HAP-1 (cell line): ENCODE measurements around the gene FRG1.
"Not testable (repeated sequence)": the region's sequence is repeated elsewhere in the genome, so short reads cannot be mapped to it uniquely, and the experiment has no call there.

Experiments
- DNase-seq, 2 experiments: peaks; one replicate each; pipeline ENCODE4 v3.0.0-alpha.2; 2016 to 2020; ENCODE audit warnings: low spot score in 2 of 2
- H3K27me3 ChIP-seq: fragments of 250-450 bp; sonication (Bioruptor Pico); 2 replicates; pipeline ENCODE4 v1.5.1; 2020; ENCODE audit warnings: low read depth, mild to moderate bottlenecking, moderate library complexity
- H3K36me3 ChIP-seq: fragments of 250-450 bp; sonication (Bioruptor Pico); replicated peaks from 2 replicates; pipeline ENCODE4 v1.5.1; 2020; ENCODE audit warnings: mild to moderate bottlenecking
- H3K4me1 ChIP-seq: fragments of 250-450 bp; sonication (Bioruptor Pico); 2 replicates; pipeline ENCODE4 v1.5.1; 2020; ENCODE audit warnings: mild to moderate bottlenecking
- H3K4me3 ChIP-seq: fragments of 250-450 bp; sonication (Bioruptor Pico); 2 replicates; pipeline ENCODE4 v1.5.1; 2020; ENCODE audit warnings: mild to moderate bottlenecking, moderate library complexity
- H3K9me3 ChIP-seq: fragments of 250-450 bp; sonication (Bioruptor Pico); 2 replicates; pipeline ENCODE4 v1.5.1; 2020; ENCODE audit warnings: mild to moderate bottlenecking, moderate library complexity
- in situ Hi-C: fragments of 300-500 bp; cut with MboI; formaldehyde crosslinking; loops from 3 replicates; pipeline ENCODE4 v1.14.3; 2020; ENCODE audit warnings: low sequenced_read_pairs, inconsistent platforms, mixed read lengths

FRG1 gene

DNA sequence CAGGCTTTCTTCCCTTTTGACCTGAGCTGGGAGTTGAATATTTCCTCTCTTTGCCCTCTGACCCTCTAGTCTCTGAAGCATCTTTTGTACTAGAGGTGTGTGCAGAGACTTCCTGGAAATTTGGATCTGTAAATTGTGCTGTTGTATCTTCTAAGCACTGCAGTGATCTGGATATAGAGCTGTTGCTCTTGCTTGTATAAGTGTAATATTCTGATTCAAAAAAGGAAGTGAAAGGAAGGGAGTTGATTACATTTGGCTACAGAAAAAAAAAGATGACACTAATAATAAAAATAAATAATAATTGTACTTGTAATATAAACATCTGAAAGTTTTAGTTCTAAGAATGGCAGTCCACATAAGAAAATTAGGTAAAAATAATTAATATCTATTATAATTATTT is 33.0 kb downstream of the FRG1 start:
- Histone ChIP-seq H3K27me3 (no peaks in the 10 kb centered on the region), H3K9me3 (no peaks in the 10 kb centered on the region), H3K4me3 (no peak overlapping the region), H3K36me3 (no peaks in the 10 kb centered on the region), H3K4me1 (peaks cover 3% of the 10 kb centered on the region; the same call in 1 of the 2 replicates)
- no peak for DNase-seq
- in situ Hi-C loops = no loop called here

DNA sequence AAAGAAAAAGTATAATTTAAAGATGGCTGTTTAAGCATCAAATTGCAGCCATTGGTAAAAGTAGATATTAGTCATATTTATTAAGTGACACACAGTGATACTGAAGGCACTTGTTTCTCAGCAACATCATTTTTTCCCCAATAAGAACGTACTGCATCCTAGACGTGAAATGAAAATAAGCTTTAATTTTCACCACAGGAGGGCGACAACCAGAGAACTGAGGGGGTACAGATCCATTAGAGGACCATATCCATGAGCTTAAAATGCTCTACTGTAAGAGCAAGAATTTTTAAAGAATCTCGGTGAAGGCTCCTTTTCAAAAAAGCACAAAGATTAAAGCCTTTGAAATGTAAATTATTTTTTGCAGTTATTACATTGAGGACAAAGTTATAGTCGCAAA is 33.4 kb downstream of the FRG1 start:
- Histone ChIP-seq H3K27me3 (no peaks in the 10 kb centered on the region), H3K4me1 (peaks cover 3% of the 10 kb centered on the region; the same call in 1 of the 2 replicates), H3K36me3 (no peaks in the 10 kb centered on the region), H3K4me3 (no peak overlapping the region), H3K9me3 (no peaks in the 10 kb centered on the region)
- in situ Hi-C loops = no loop called here
- peak; percentile 3 to 50 for DNase-seq

DNA sequence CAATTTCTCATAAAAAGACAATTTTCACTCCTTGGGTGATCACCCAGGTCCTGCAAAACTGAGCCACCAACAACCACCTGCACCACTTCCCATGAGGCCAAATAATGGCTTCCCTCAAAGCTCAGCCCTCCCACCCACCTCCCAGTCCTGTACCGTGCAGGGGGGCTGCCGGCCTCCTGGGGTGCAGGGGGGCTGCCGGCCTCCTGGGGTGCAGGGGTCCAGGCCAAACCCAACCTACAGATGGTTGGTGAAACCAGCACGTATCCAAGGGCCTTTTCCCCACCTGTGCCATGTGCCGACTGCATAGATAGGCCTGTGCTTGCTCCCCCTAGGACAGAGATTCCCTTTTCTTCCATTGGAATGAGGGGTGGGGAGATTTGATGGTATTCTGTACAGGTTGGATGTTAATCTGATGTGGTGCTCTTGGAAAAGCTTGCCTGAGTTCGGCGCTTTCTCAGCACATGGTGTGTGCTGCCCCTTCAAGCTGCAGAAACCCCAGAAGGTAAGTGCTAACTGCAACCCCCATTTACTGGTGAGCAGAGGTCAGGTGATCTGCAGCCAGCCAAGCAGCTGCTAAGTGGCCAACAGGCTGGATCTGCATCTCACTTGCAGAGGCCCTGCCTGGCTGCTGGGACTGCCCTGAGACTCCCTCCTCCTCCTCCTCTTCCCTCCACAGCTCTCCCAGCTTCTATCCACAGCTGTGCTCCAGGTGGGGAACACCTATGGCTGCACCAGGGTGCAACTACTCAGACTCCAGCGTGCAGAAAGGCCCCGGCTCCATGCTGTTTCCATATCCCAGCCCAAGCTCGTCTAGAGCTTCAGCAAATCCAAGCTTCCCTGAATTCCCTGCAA is 38.8 kb downstream of the FRG1 start:
- in situ Hi-C loops = no loop called here
- no peaks in the 10 kb centered on the region for H3K36me3 ChIP-seq
- DNase-seq = no peak
- peaks cover 3% of the 10 kb centered on the region; the same call in 1 of the 2 replicates for H3K4me1 ChIP-seq
- H3K9me3 ChIP-seq = no peaks in the 10 kb centered on the region
- no peaks in the 10 kb centered on the region for H3K27me3 ChIP-seq
- no peak overlapping the region for H3K4me3 ChIP-seq

- H3K4me3 ChIP-seq, in situ Hi-C loops, H3K4me1 ChIP-seq, H3K9me3 ChIP-seq, DNase-seq, H3K27me3 ChIP-seq, H3K36me3 ChIP-seq: not testable (repeated sequence)
These were observed 39.6 kb downstream of the FRG1 start for GRCh38 chr4:189980292-189980691.

- in situ Hi-C loops = no loop called here
- DNase-seq = no peak
- Histone ChIP-seq H3K9me3 (no peaks in the 10 kb centered on the region), H3K4me3 (no peak overlapping the region), H3K27me3 (no peaks in the 10 kb centered on the region), H3K36me3 (no peaks in the 10 kb centered on the region), H3K4me1 (no peaks in the 10 kb centered on the region)
These were observed 41.3 kb downstream of the FRG1 start for GRCh38 chr4:189981970-189982369.

- DNase-seq, H3K36me3 ChIP-seq, H3K4me1 ChIP-seq, in situ Hi-C loops, H3K27me3 ChIP-seq, H3K4me3 ChIP-seq, H3K9me3 ChIP-seq: not testable (repeated sequence)
These were observed 43.3 kb downstream of the FRG1 start for GRCh38 chr4:189983916-189984526.

DNA sequence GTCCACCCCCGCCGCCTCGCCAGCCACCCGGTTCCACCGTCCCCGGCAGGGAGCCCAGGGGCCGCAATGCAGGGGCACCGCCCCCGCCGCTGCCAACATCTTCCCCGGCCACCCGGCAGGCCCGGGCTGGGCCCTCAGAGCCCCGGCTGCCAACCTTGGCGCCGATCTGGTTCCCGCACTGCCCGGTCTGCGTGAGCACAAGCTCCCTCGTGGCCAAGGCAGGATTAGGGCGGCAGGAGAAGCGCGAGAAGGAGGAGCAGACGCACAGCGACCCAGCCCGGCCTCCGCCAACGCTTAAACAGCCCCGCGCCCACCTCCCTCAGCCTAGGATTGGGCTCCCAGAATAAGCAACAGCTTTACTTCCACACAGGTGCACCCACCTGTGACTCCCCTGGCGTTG is 44.0 kb downstream of the FRG1 start:
- DNase-seq, H3K27me3 ChIP-seq, H3K4me3 ChIP-seq, H3K9me3 ChIP-seq, H3K36me3 ChIP-seq, in situ Hi-C loops, H3K4me1 ChIP-seq: not testable (repeated sequence)

- H3K9me3 ChIP-seq, in situ Hi-C loops, H3K4me1 ChIP-seq, H3K36me3 ChIP-seq, DNase-seq, H3K27me3 ChIP-seq, H3K4me3 ChIP-seq: not testable (repeated sequence)
These were observed 45.1 kb downstream of the FRG1 start for GRCh38 chr4:189985651-189986243.

- H3K36me3 ChIP-seq = no peaks in the 10 kb centered on the region
- H3K4me1 ChIP-seq = no peaks in the 10 kb centered on the region
- no peaks in the 10 kb centered on the region for H3K9me3 ChIP-seq
- no peaks in the 10 kb centered on the region for H3K27me3 ChIP-seq
- in situ Hi-C loops = no loop called here
- no peak overlapping the region for H3K4me3 ChIP-seq
- DNase-seq = no peak
These were observed 48.3 kb downstream of the FRG1 start for GRCh38 chr4:189988877-189989431.

GRCh38 chr4:189989941-189990340 is 49.3 kb downstream of the FRG1 start:
- DNase-seq, H3K4me1 ChIP-seq, H3K4me3 ChIP-seq, in situ Hi-C loops, H3K27me3 ChIP-seq, H3K36me3 ChIP-seq, H3K9me3 ChIP-seq: not testable (repeated sequence)
